A673 (cell line): ENCODE measurements around the gene MIEF1. TPM values are rescaled to one million over a fixed set of nuclear protein-coding genes. Genes with fewer than 3 reads are reported as not detected.
A peak's percentile ranks its signal among the peaks of the same experiment; 100 is the strongest.

Experiments used
- BruUV-seq: library from RNA; stranded (reverse); fragments of 400-500 nt; replicated peaks from 2 replicates; lab custom pipeline; 2021; lab: Mats Ljungman, UMichigan
- CTCF ChIA-PET: fragments of 300-600 bp; sonication (Branson Sonifier 250); formaldehyde crosslinking; loops from one replicate; lab custom pipeline; 2022; ENCODE audit warnings: antibody characterized with exemption; lab: Charles Lee
- POLR2A ChIA-PET: fragments of 300-600 bp; sonication (Branson Sonifier 250); formaldehyde crosslinking; loops from one replicate; lab custom pipeline; 2022; ENCODE audit warnings: antibody characterized with exemption; ENCODE audit not compliant: low non-redundant PET; lab: Charles Lee
- DNase-seq: peaks from one replicate; pipeline ENCODE4 v3.0.0-alpha.2; 2015; ENCODE audit warnings: low spot score
- H3K27ac ChIP-seq: fragments of 200-600 bp; sonication (generic); 2 replicates; pipeline ENCODE4 v1.5.1; 2016; ENCODE audit warnings: mixed run types, low read depth, mild to moderate bottlenecking, mixed read lengths, antibody characterized with exemption, low read length; ENCODE audit not compliant: poor library complexity, severe bottlenecking
- H3K27me3 ChIP-seq: fragments of 200-600 bp; sonication (generic); replicated peaks from 2 replicates; pipeline ENCODE4 v1.6.1; 2017; ENCODE audit warnings: mixed run types, low read depth, mild to moderate bottlenecking, mixed read lengths, antibody characterized with exemption, low read length; ENCODE audit not compliant: insufficient read depth, poor library complexity
- H3K36me3 ChIP-seq: fragments of 200-600 bp; sonication (generic); 2 replicates; pipeline ENCODE4 v1.6.1; 2016; ENCODE audit warnings: mixed run types, mild to moderate bottlenecking, mixed read lengths, antibody characterized with exemption, low read length; ENCODE audit not compliant: insufficient read depth, poor library complexity, severe bottlenecking
- H3K4me1 ChIP-seq: fragments of 200-600 bp; sonication (generic); 2 replicates; pipeline ENCODE4 v1.6.1; 2017; ENCODE audit warnings: mixed run types, mild to moderate bottlenecking, mixed read lengths, antibody characterized with exemption, low read length; ENCODE audit not compliant: insufficient read depth, poor library complexity, severe bottlenecking
- H3K4me3 ChIP-seq: fragments of 200-600 bp; sonication (generic); 2 replicates; pipeline ENCODE4 v1.5.1; 2016; ENCODE audit warnings: low read depth, mixed run types, mild to moderate bottlenecking, mixed read lengths, low read length; ENCODE audit not compliant: poor library complexity, severe bottlenecking
- H3K9me3 ChIP-seq: fragments of 200-600 bp; sonication (generic); 2 replicates; pipeline ENCODE4 v1.6.1; 2016; ENCODE audit warnings: mixed run types, low read depth, mild to moderate bottlenecking, mixed read lengths, antibody characterized with exemption, low read length; ENCODE audit not compliant: poor library complexity, severe bottlenecking
- EZH2 ChIP-seq: fragments of 200-600 bp; sonication (generic); IDR thresholded peaks from 2 replicates; pipeline ENCODE4 v1.6.1; 2017; ENCODE audit warnings: borderline replicate concordance, low read depth, mild to moderate bottlenecking, mixed read lengths, antibody characterized with exemption, low read length; ENCODE audit not compliant: poor library complexity, severe bottlenecking
- intact Hi-C: fragments of 100-400 bp; cut with micrococcal nuclease; formaldehyde crosslinking; loops from one replicate; pipeline ENCODE4 v1.10.0; 2022; ENCODE audit not compliant: unreplicated experiment
- total RNA-seq: library from RNA; stranded (reverse); gene quantifications from 2 replicates; pipeline ENCODE4 v1.2.3, GENCODE V29; 2021
- TF ChIP-seq, protein P1 (sequence below): fragments of 300-800, 200-600 bp; sonication (generic); conservative IDR thresholded peaks from 2 replicates; pipeline ENCODE4 v1.5.1; 2017; ENCODE audit warnings: low read depth, mild to moderate bottlenecking, antibody characterized with exemption, low read length, moderate library complexity, mixed read lengths

The MIEF1 gene
- total RNA-seq, 1 experiment from 2014 or later: 55.1 TPM

DNA sequence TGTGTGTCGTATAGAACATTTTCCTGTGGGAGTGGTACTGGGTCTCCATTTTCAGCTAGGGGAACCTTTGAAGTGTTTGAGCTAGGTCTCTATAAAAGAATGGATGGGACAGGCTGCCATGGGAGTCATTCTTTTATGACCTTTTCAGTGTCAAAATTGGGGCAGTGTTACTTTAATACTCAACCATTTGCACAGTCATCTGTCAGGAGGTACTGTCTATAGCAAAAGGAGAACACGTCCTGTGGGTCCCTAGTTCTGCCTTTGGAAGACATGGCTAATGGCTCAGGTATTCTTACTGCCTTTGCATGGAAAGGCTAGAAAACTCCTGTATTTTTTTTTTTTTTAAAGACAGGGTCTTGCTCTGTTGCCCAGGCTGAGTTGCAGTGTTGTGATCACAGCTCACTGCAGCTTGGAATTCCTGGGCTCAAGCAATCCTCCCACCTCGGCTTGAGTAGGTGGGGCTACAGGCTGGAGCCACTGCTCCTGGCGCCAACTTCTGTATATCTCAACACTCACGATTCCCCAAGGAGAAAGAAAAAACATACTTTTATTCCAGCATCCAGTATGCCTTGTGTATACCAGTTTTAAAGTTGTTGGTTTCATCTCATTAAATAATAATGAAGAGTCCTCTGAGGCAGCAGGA lies 16.2 kb downstream of the MIEF1 start:
- no peaks in the 10 kb centered on the region for H3K9me3 ChIP-seq
- H3K36me3 ChIP-seq: peaks cover 71% of the 10 kb centered on the region
- intact Hi-C loops: no loop called here
- H3K27ac ChIP-seq: no peak overlapping the region
- peaks cover 17% of the 10 kb centered on the region for H3K4me1 ChIP-seq
- DNase-seq: no peak
- no peak overlapping the region for H3K4me3 ChIP-seq
- ChIA-PET CTCF (interaction anchor here (0.7 kb wide), 1 partner anchor 21 kb away, joined by 4 read pairs; no protein-coding TSS in a partner anchor), POLR2A (no interaction called here)
- no TSS peak for BruUV-seq
- TF ChIP-seq, protein P1, sequence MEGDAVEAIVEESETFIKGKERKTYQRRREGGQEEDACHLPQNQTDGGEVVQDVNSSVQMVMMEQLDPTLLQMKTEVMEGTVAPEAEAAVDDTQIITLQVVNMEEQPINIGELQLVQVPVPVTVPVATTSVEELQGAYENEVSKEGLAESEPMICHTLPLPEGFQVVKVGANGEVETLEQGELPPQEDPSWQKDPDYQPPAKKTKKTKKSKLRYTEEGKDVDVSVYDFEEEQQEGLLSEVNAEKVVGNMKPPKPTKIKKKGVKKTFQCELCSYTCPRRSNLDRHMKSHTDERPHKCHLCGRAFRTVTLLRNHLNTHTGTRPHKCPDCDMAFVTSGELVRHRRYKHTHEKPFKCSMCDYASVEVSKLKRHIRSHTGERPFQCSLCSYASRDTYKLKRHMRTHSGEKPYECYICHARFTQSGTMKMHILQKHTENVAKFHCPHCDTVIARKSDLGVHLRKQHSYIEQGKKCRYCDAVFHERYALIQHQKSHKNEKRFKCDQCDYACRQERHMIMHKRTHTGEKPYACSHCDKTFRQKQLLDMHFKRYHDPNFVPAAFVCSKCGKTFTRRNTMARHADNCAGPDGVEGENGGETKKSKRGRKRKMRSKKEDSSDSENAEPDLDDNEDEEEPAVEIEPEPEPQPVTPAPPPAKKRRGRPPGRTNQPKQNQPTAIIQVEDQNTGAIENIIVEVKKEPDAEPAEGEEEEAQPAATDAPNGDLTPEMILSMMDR: no peak
- TF ChIP-seq EZH2: no peak
- no peaks in the 10 kb centered on the region for H3K27me3 ChIP-seq

- H3K27me3 ChIP-seq: no peaks in the 10 kb centered on the region
- intact Hi-C loops: no loop called here
- TF ChIP-seq, protein P1: no peak
- no peak for TF ChIP-seq EZH2
- H3K27ac ChIP-seq: peak overlapping the region; percentile 99
- TSS peak; percentile 82 for BruUV-seq
- ChIA-PET POLR2A (interaction anchor here (0.6 to 1.0 kb wide), 2 partner anchors 199 to 402 kb away, joined by 3 read pairs; partner anchors contain the start of gene RPL3), CTCF (no interaction called here)
- peaks cover 70% of the 10 kb centered on the region for H3K36me3 ChIP-seq
- peak overlapping the region; percentile 97 for H3K4me3 ChIP-seq
- peak; percentile 62 for DNase-seq
- H3K9me3 ChIP-seq: no peaks in the 10 kb centered on the region
- H3K4me1 ChIP-seq: peaks cover 20% of the 10 kb centered on the region
These were observed 17.0 kb downstream of the MIEF1 start for GRCh38 chr22:39518996-39519680.

- intact Hi-C loops: loop anchor here (1.0 to 10.0 kb wide), 2 partner anchors 17 to 125 kb away; partner anchors contain the start of genes MIEF1 and TAB1
- Histone ChIP-seq H3K9me3 (no peaks in the 10 kb centered on the region), H3K27ac (peak overlapping the region; percentile 99), H3K27me3 (no peaks in the 10 kb centered on the region), H3K4me3 (peak overlapping the region; percentile 97), H3K4me1 (peaks cover 20% of the 10 kb centered on the region), H3K36me3 (peaks cover 70% of the 10 kb centered on the region)
- ChIA-PET CTCF (interaction anchor here (0.7 kb wide), 1 partner anchor 9 kb away, joined by 4 read pairs; no protein-coding TSS in a partner anchor), POLR2A (interaction anchor here (0.6 to 1.0 kb wide), 7 partner anchors 24 to 808 kb away, joined by 3 to 11 read pairs (median 5); partner anchors contain the start of gene RPL3)
- peak; percentile 99 for DNase-seq
- BruUV-seq: no TSS peak
- TF ChIP-seq EZH2: no peak
- TF ChIP-seq, protein P1: peak; percentile 33; the same call in 1 of the 2 replicates
These were observed 17.7 kb downstream of the MIEF1 start for GRCh38 chr22:39519681-39520225.
